Mucosa of gallbladder (tissue), 1 donor: ENCODE data around the gene ZNF566. TPM values are rescaled to one million over a fixed set of nuclear protein-coding genes. Genes with fewer than 3 reads are reported as not detected.

Experiments
- DNase-seq: peaks from one replicate; pipeline ENCODE4 v3.0.0-alpha.2; 2020; ENCODE audit warnings: low spot score
- total RNA-seq: library from RNA; stranded (reverse); gene quantifications from one replicate; pipeline ENCODE4 v1.2.1, GENCODE V29; 2021
- donor health status: DM: no; HTN: no; CAD: no.

Gene ZNF566
- total RNA-seq, 1 donor from 2014 or later: 11.4 TPM

GRCh38 chr19:36441339-36441738 is 48.0 kb downstream of the ZNF566 start:
- no peak for DNase-seq

- DNase-seq: no peak
These were observed 52.8 kb downstream of the ZNF566 start for GRCh38 chr19:36436531-36436930.

GRCh38 chr19:36423925-36424324 is 65.4 kb downstream of the ZNF566 start:
- DNase-seq: no peak

- DNase-seq: no peak
These were observed 67.4 kb downstream of the ZNF566 start for GRCh38 chr19:36421749-36422481.

- peak; percentile 14 for DNase-seq
These were observed 68.2 kb downstream of the ZNF566 start for GRCh38 chr19:36420961-36421748.

GRCh38 chr19:36418287-36419001 is 70.9 kb downstream of the ZNF566 start, which contains the start of gene ZFP82:
TSS of gene ZFP82 (minus strand) at chr19:36418644. CDS start at chr19:36409789, 8,855 bp downstream.
- peak; percentile 79 for DNase-seq

- DNase-seq: no peak
These were observed 71.5 kb downstream of the ZNF566 start for GRCh38 chr19:36417752-36418286.

GRCh38 chr19:36409841-36410240 is 79.5 kb downstream of the ZNF566 start:
- DNase-seq: no peak

GRCh38 chr19:36408101-36408500 is 81.3 kb downstream of the ZNF566 start:
- no peak for DNase-seq

- no peak for DNase-seq
These were observed 84.9 kb downstream of the ZNF566 start for GRCh38 chr19:36404498-36404897.

GRCh38 chr19:36401475-36401874 is 87.9 kb downstream of the ZNF566 start:
- DNase-seq: no peak

GRCh38 chr19:36398571-36398970 is 90.8 kb downstream of the ZNF566 start:
- DNase-seq: no peak

Other genes with a start within 250 kb of the ZNF566 start
- 12.0 TPM for gene ZFP14, start 110.4 kb downstream of the ZNF566 start, total RNA-seq
- 6.9 TPM for gene ZFP82, start 70.9 kb downstream of the ZNF566 start, total RNA-seq
- gene ZNF260, start 38.7 kb upstream of the ZNF566 start, total RNA-seq: 16.6 TPM
- gene ZNF529, start 83.7 kb upstream of the ZNF566 start, total RNA-seq: 14.2 TPM
- gene ZNF382, start 115.8 kb upstream of the ZNF566 start, total RNA-seq: 8.4 TPM
- gene ZNF461, start 177.3 kb upstream of the ZNF566 start, total RNA-seq: 10.2 TPM
- 6.1 TPM for gene ZNF567, start 198.1 kb upstream of the ZNF566 start, total RNA-seq